K562 (cell line): Measurements from ENCODE around the gene MGAT4D. TPM values are rescaled to one million over a fixed set of nuclear protein-coding genes. Genes with fewer than 3 reads are reported as not detected.

ENCODE experiments used
- ADNP ChIP-seq: fragments of 200-800 bp; sonication (Bioruptor generic); IDR thresholded peaks from 2 replicates; pipeline ENCODE4 v1.6.1; 2016; ENCODE audit warnings: missing genetic modification characterization, missing compliant biosample characterization
- ATF1 ChIP-seq, 2 experiments: fragments of 450-650 bp in 1 of 2; IDR thresholded peaks; 2 replicates each; pipeline ENCODE4 v1.6.1; 2016; ENCODE audit warnings: missing compliant biosample characterization in 1 of 2, missing genetic modification characterization in 1 of 2
- CBX5 ChIP-seq: IDR thresholded peaks from 2 replicates; pipeline ENCODE4 v1.6.1; 2014; ENCODE audit warnings: low read depth, borderline replicate concordance
- CHAMP1 ChIP-seq: fragments of 450-650 bp; IDR thresholded peaks from 2 replicates; pipeline ENCODE4 v1.6.1; 2016; ENCODE audit warnings: mild to moderate bottlenecking
- CHD7 ChIP-seq: fragments of 200-600 bp; sonication (generic); IDR thresholded peaks from one replicate; pipeline ENCODE4 v1.6.1; 2012; ENCODE audit warnings: mild to moderate bottlenecking, low read depth, low read length, inconsistent platforms
- GTF2B ChIP-seq: IDR thresholded peaks from 2 replicates; pipeline ENCODE4 v1.6.1; 2011; ENCODE audit not compliant: insufficient read length; ENCODE audit errors: extremely low read depth
- HBP1 ChIP-seq: fragments of 450-650 bp; formaldehyde crosslinking; IDR thresholded peaks from 2 replicates; pipeline ENCODE4 v1.4.0; 2022; ENCODE audit warnings: missing genetic modification characterization
- RHOXF2B ChIP-seq: fragments of 250-450 bp; sonication (Bioruptor Pico); conservative IDR thresholded peaks from 2 replicates; pipeline ENCODE4 v1.5.1; 2021
- SREBF2 ChIP-seq: sonication (generic); formaldehyde crosslinking; IDR thresholded peaks from 2 replicates; pipeline ENCODE4 v1.4.0; 2020; ENCODE audit warnings: mild to moderate bottlenecking, missing genetic modification reagents
- TARDBP ChIP-seq: fragments of 450-650 bp; IDR thresholded peaks from 2 replicates; pipeline ENCODE4 v1.6.1; 2016
- TOE1 ChIP-seq, 2 experiments: fragments of 450-650 bp in 1 of 2; sonication (generic) in 1 of 2; formaldehyde crosslinking in 1 of 2; IDR thresholded peaks; 2 replicates each; pipeline versions ENCODE4 v1.7.1 to v1.8.0; 2016 to 2022; ENCODE audit warnings: borderline replicate concordance in 2 of 2, mild to moderate bottlenecking in 2 of 2, antibody characterized with exemption in 1 of 2, inconsistent platforms in 1 of 2, low read depth in 1 of 2, missing genetic modification reagents in 1 of 2, moderate library complexity in 1 of 2
- ZNF140 ChIP-seq: fragments of 250-450 bp; sonication (Bioruptor Pico); IDR thresholded peaks from 2 replicates; pipeline ENCODE4 v1.8.0; 2021; ENCODE audit warnings: moderate library complexity, mild to moderate bottlenecking, inconsistent platforms
- polyA plus RNA-seq, 8 experiments: library from polyadenylated mRNA; depleted of rRNA in 4 of 8; stranded (reverse) in 5 of 8; unstranded in 3 of 8; fragments of >200 nt; fragmentation: Nextera tagmentation in 2 of 8; fragmentation: Illumina TruSeq in 1 of 8; extraction: Ambion mirVana in 2 of 8; extraction: Trizol in 1 of 8; gene quantifications; 2 replicates each; pipeline versions ENCODE4 v1.2.1 to v1.2.3, GENCODE V29; 2011 to 2014; ENCODE audit warnings: inconsistent platforms in 1 of 8, missing spikeins in 1 of 8
- total RNA-seq, 7 experiments: library from RNA; depleted of rRNA in 6 of 7; stranded (reverse); fragments of >200 nt in 6 of 7; fragmentation: Illumina TruSeq in 2 of 7; extraction: Trizol in 2 of 7; gene quantifications; 2 replicates each; pipeline versions ENCODE4 v1.2.1 to v1.2.3, GENCODE V29; 2011 to 2021; ENCODE audit warnings: low replicate concordance in 1 of 7

Gene MGAT4D
- total and polyA plus RNA-seq, 9 of the 15 experiments (the other 6 are each of a cell fraction or from before 2014, with no cell fraction given), result not detected

GRCh38 chr4:140529434-140529833, 31.3 kb upstream of the MGAT4D start (continued):
- TF ChIP-seq HBP1, result no peak
- peak; percentile 32; the same call in 1 of the 2 replicates for TF ChIP-seq TARDBP
- TF ChIP-seq SREBF2 (CRISPR knock-in tag), result no peak
- peak; percentile 71; the same call in 1 of the 2 replicates for TF ChIP-seq ADNP (tag)
- TF ChIP-seq RHOXF2B (CRISPR knock-in tag), result no peak
- TF ChIP-seq CHAMP1, result peak; percentile 89
- TF ChIP-seq GTF2B, result no peak
- no peak for TF ChIP-seq TOE1 (IDR thresholded peaks at IDR 0.05; ENCODE audit: borderline replicate concordance)
- TF ChIP-seq TOE1 (CRISPR knock-in tag; IDR thresholded peaks at IDR 0.05; ENCODE audit: borderline replicate concordance, low read depth), result no peak
- no peak for TF ChIP-seq CHD7
- TF ChIP-seq ZNF140, result no peak
- TF ChIP-seq CBX5, result no peak
- TF ChIP-seq ATF1 (CRISPR knock-in tag; IDR thresholded peaks at IDR 0.05), result no peak
- peak; percentile 56; the same call in 1 of the 2 replicates for TF ChIP-seq ATF1 (tag; IDR thresholded peaks at IDR 0.05)
